AG10803 (cell line): Measurements from ENCODE around the gene MYO15A.

Experiments
- DNase-seq: peaks from one replicate; pipeline ENCODE4 v3.0.0; 2010; ENCODE audit warnings: low read depth
- H3K4me3 ChIP-seq: 2 replicates; pipeline ENCODE4 v1.5.1; 2011; ENCODE audit warnings: mild to moderate bottlenecking, low read length, control low read depth
- TF ChIP-seq, protein P1 (sequence below): conservative IDR thresholded peaks from 2 replicates; pipeline ENCODE4 v1.5.1; 2011; ENCODE audit warnings: mild to moderate bottlenecking, low read length, control low read depth, inconsistent platforms

Gene MYO15A

DNA sequence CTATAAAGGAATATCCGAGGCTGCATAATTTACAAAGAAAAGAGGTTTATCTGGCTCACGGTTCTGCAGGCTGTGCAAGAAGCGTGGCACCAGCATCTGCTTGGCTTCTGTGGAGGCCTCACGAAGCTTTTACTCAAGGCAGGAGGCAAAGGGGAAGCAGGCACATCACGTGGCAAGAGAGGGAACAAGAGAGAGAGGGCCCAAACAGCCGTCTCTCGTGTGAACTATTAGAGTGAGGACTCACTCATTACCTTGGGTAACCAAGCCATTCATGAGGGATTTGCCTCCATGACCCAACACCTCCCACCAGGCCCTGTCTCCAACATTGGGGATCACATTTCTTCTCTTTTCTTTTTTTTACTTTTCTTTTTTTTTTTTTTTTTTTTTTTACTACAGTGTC, 67.6 kb downstream of the MYO15A start:
- DNase-seq, result no peak
- TF ChIP-seq, protein P1, sequence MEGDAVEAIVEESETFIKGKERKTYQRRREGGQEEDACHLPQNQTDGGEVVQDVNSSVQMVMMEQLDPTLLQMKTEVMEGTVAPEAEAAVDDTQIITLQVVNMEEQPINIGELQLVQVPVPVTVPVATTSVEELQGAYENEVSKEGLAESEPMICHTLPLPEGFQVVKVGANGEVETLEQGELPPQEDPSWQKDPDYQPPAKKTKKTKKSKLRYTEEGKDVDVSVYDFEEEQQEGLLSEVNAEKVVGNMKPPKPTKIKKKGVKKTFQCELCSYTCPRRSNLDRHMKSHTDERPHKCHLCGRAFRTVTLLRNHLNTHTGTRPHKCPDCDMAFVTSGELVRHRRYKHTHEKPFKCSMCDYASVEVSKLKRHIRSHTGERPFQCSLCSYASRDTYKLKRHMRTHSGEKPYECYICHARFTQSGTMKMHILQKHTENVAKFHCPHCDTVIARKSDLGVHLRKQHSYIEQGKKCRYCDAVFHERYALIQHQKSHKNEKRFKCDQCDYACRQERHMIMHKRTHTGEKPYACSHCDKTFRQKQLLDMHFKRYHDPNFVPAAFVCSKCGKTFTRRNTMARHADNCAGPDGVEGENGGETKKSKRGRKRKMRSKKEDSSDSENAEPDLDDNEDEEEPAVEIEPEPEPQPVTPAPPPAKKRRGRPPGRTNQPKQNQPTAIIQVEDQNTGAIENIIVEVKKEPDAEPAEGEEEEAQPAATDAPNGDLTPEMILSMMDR, result no peak
- no peak overlapping the region for H3K4me3 ChIP-seq

- TF ChIP-seq, protein P1, result no peak
- H3K4me3 ChIP-seq, result no peak overlapping the region
- DNase-seq, result no peak
Observed at GRCh38 chr17:18177133-18177532, 68.6 kb downstream of the MYO15A start.

GRCh38 chr17:18177722-18178121, 69.2 kb downstream of the MYO15A start:
- no peak overlapping the region for H3K4me3 ChIP-seq
- TF ChIP-seq, protein P1, result no peak
- no peak for DNase-seq

DNA sequence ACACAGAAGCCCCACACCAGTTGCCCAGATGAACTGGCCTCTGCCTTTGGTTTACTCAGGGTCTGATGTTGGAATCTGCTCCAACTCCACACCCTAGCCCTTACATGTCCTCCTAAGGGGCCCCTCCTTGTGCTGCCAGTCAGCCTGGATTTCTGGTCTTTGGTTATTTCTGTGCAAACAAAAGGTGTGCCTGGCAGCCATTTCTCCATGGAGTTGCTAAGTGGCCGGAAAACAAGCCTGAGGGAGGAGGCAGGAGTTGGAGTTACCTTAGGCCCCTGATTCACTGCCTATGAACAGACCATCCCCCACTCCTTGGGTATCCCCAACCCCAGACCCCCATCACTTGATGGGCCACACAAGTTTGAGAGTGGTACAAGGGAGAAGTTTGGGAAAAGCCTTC, 70.6 kb downstream of the MYO15A start:
- no peak for DNase-seq
- H3K4me3 ChIP-seq, result no peak overlapping the region
- TF ChIP-seq, protein P1, result no peak

- TF ChIP-seq, protein P1, result no peak
- DNase-seq, result no peak
Observed at GRCh38 chr17:18179804-18180203, 71.2 kb downstream of the MYO15A start.

DNA sequence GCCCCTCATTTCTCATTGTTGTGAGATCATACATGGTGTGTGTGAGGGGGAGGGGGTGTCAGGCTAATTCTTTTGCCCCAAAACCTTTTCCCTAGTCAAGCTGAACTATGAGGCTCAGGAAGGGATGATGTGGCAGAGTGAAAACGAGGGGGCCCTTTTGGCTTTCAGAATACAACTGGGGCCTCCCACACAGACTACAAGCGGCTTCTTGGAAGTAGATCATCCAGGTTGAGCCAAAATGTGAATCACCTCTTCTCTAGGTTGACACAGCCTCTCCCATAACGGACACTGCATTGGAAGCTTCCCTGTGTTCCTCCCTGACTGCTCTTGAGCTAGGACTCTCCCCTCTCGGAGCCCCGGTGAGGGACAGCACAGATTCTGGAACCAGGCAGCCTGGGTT, 72.8 kb downstream of the MYO15A start:
- H3K4me3 ChIP-seq, result no peak overlapping the region
- TF ChIP-seq, protein P1, result no peak
- no peak for DNase-seq

More at GRCh38 chr17:18179804-18180203, 71.2 kb downstream of the MYO15A start:
- H3K4me3 ChIP-seq, result no peak overlapping the region

- TF ChIP-seq, protein P1, result no peak
- DNase-seq, result no peak
- H3K4me3 ChIP-seq, result peak overlapping the region; percentile 79
Observed at GRCh38 chr17:18182110-18182977, 73.8 kb downstream of the MYO15A start.
